Measurements from ENCODE around the gene UCP3. TPM values are rescaled to one million over a fixed set of nuclear protein-coding genes. Genes with fewer than 3 reads are reported as not detected.

The UCP3 gene
- total RNA-seq, 4 donors from 2014 or later, result 0.74 to 2.8 (median 1.2) TPM

DNA sequence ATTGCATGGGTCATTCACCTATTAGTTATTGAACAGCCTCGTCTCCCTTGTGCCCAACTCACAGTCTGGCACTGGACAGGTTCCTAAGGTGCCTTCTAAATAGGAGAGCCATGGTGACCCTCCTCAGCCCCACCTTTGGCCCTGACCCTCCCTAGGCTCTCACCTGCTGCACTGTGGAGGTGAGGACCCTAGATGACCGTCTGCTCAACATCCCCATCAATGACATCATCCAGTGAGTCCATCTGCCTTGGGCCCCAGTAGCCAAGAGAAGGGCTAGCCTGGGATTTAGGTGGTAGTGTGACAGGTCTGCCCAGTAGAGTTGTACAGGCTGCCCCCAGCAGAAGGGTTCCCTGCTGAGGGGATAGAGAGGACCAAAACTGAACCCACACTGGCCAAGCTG, 39.8 kb downstream of the UCP3 start:
- TF ChIP-seq, protein P1, sequence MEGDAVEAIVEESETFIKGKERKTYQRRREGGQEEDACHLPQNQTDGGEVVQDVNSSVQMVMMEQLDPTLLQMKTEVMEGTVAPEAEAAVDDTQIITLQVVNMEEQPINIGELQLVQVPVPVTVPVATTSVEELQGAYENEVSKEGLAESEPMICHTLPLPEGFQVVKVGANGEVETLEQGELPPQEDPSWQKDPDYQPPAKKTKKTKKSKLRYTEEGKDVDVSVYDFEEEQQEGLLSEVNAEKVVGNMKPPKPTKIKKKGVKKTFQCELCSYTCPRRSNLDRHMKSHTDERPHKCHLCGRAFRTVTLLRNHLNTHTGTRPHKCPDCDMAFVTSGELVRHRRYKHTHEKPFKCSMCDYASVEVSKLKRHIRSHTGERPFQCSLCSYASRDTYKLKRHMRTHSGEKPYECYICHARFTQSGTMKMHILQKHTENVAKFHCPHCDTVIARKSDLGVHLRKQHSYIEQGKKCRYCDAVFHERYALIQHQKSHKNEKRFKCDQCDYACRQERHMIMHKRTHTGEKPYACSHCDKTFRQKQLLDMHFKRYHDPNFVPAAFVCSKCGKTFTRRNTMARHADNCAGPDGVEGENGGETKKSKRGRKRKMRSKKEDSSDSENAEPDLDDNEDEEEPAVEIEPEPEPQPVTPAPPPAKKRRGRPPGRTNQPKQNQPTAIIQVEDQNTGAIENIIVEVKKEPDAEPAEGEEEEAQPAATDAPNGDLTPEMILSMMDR (IDR thresholded peaks at IDR 0.05), result no peak
- DNase-seq (ENCODE audit: low spot score), result no peak
- ATAC-seq (ENCODE audit: low FRiP score), result no peak

DNA sequence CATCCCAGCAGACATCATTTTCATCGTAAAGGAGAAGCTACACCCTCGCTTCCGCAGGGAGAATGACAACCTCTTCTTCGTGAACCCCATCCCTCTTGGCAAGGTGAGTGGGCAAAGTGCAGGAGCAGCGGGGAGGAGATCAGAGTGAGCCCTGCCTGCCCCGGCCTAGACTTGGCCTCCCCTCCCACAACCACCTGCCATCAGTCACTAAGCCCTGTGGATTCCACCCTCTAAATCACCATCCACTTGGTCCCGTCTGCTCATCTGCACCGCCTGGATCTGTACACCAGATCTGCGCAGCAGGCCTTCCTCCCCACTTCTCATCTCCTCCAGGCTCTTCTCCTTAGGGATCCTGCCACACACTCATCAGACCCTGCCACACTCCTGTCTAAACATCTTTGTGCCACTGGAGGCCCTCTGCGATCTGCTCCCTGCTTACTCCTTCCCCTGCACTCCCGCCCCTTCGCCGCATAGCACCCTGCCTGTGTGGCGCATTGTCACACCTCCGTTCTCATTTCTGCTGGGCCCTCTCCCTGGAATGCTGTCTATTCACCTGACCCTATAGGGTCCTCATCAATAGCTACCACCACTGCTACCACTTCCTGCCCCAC, 40.4 kb downstream of the UCP3 start:
- TF ChIP-seq, protein P1 (IDR thresholded peaks at IDR 0.05), result no peak
- ATAC-seq (ENCODE audit: low FRiP score) (no peak), DNase-seq (ENCODE audit: low spot score) (no peak)

DNA sequence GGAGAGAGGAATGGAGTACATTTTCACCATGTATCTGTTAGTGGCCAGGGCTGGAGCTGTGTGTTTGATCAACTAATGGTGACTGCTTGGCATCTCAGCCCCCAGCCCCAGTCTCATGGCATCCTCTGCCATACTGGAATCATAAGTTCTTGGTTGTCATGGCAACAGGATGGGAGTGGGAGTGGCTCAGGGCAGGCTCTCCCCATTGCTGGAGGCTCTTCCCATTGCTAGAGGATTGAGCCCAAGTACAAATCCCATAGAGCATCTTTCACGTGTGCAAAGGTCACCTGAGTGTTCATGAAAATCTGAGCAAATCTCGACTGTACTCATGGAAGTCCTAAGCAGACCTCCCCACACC, 43.1 kb downstream of the UCP3 start:
- no peak for ATAC-seq (ENCODE audit: low FRiP score)
- no peak for DNase-seq (ENCODE audit: low spot score)
- TF ChIP-seq, protein P1 (IDR thresholded peaks at IDR 0.05), result no peak

DNA sequence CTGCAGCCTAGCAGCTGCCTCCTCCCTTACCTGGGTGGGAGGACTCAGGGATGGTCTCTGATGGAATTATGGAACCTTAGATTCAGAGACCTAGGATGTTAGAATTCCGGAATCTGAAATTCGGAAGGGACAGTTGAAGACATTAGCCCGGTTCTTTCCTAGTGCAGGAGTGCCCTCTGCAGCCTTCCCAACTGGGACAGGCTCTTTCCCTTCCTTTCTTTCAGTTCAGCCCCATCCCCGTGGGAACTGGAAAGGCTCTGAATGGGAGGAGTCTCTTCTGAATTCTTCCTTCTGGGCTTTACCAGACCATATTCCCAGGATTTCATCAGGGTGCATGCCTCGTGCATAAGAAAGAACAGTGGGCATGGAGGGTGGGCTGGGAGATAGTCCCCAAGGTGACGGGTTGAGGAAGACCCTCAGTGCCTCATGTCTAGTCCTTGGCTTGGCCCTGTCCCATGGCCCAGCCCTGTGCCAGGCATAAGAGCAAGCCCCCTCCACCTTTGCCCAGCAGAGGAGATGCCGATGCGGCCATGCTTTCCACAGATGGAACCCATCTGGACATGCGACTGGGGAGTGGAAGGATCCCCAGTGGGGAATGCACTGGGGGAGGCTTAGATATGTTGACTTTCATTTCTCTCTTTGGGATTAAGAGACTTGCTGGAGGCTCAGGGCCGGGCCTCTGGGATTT, 43.7 kb downstream of the UCP3 start:
- DNase-seq (ENCODE audit: low spot score) (no peak), ATAC-seq (ENCODE audit: low FRiP score) (no peak)
- TF ChIP-seq, protein P1 (IDR thresholded peaks at IDR 0.05), result no peak

DNA sequence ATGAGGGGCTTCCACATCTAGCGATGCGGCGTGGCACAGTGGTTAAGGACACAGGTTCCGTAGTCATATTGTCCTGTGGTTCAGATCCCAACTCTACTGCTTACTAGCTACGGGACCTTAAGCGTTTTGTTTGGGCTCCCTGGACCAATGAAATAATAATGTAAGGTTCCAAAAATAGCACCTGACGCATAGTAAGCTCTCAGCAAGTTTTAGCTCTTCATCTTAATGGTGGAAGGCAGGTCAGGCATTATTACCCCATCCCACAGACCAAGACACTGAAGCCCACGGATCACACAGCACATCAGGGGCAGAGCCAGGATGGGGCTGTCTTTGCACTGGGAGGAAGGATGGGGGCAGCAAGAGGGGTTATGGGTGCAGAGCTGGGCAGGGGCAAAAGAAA, 45.0 kb downstream of the UCP3 start:
- ATAC-seq (ENCODE audit: low FRiP score) (no peak), DNase-seq (ENCODE audit: low spot score) (no peak)
- TF ChIP-seq, protein P1 (IDR thresholded peaks at IDR 0.05), result no peak

DNA sequence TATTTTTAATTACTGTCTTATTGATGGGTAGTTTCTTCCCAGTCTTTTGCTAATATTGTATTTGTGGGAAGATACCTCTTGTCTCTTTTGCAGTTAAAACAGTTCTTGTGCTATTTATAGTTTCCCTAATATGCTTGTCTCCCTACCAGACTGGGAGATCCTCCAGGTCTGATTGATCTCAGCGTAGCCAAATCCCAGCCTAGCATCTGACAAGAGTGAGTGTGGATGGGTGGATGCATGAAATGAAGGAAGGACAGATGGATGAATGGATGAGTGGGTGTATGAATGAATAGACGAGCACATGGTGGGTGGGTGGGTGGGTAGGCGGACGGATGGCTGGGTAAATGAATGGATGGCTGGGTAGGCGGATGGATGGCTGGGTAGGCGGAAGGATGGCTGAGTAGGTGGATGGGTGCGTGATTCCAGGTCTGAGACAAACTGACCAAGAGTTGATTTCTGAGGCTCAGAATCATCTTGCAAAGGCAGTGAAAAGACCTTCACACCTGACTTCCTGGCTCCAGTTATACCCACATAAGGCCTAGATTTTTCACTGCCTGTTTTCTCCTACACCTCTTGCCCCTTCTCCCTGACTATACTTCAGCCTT, 46.7 kb downstream of the UCP3 start:
- ATAC-seq (ENCODE audit: low FRiP score), result no peak
- TF ChIP-seq, protein P1 (IDR thresholded peaks at IDR 0.05), result no peak
- DNase-seq (ENCODE audit: low spot score), result no peak

DNA sequence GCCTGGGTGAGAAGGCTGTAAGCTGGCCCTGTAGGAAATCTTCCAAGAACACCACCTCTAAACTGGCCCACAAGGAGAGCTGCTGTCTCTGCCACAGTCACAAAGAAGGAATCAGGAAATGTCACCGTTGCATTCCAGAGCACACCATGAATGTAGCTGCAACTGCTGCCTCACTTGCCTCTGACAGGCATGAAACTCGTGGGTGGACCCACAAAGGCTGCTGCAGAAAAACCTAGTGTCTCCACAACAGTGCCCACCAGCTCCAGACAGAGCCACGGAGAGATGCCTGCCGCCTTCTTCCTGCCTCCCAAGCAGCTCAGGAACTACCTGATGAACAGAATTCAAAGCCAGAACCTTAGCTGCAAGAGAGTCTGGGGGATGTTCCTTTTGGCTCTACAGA, 47.6 kb downstream of the UCP3 start:
- TF ChIP-seq, protein P1 (IDR thresholded peaks at IDR 0.05), result no peak
- DNase-seq (ENCODE audit: low spot score) (no peak), ATAC-seq (ENCODE audit: low FRiP score) (no peak)

Data from omental fat pad (tissue), 4 donors.